Measurements from ENCODE around the gene TGFBRAP1.

GRCh38 chr2:105294844-105295481 lies 34.6 kb downstream of the TGFBRAP1 start:
- TF ChIP-seq POLR2AphosphoS5 (IDR thresholded peaks at IDR 0.05) (no peak), CTCF (IDR thresholded peaks at IDR 0.05) (peak in 5 of 7 experiments; percentile 15 to 60 (median 40)), POLR2A (IDR thresholded peaks at IDR 0.05) (no peak), EP300 (IDR thresholded peaks at IDR 0.05) (no peak)

Data from stomach (tissue), 4 donors.